Measurements from ENCODE around the gene NARF.

DNA sequence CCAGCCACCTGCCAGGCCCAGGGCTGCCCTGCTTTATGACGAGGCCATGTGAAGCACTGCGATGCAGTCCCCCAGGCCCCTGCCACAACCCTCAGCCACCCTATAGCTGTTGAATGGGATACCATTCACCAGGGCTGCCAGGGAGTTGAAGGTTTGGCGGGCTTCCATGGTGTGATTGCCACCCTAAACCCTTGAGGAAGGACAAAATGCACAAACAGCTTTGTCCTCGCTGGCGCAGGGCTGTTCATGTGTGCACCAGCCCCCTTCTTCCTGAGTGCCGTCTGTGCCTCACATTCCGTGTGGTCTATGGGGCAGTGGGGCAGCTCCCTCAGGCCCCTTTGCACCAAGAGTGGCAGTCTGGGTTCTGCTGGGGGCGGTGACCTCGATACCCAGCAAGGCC is 25.3 kb downstream of the NARF start:
- TF ChIP-seq, protein P1, sequence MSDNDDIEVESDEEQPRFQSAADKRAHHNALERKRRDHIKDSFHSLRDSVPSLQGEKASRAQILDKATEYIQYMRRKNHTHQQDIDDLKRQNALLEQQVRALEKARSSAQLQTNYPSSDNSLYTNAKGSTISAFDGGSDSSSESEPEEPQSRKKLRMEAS (IDR thresholded peaks at IDR 0.05) = no peak
- TF ChIP-seq RCOR1 (IDR thresholded peaks at IDR 0.05; ENCODE audit: low read depth, low read length) (no peak), ZFP36 (IDR thresholded peaks at IDR 0.05; ENCODE audit: borderline replicate concordance, partially characterized antibody) (no peak), POLR2A (IDR thresholded peaks at IDR 0.05; ENCODE audit: low read length) (no peak), EP300 (IDR thresholded peaks at IDR 0.05) (no peak), RFX5 (IDR thresholded peaks at IDR 0.05) (no peak), EHMT2 (IDR thresholded peaks at IDR 0.05; ENCODE audit: low read depth) (no peak), RAD21 (conservative IDR thresholded peaks at IDR 0.05 in 1 of 2, IDR thresholded peaks at IDR 0.05 in 1 of 2) (no peak), RNF2 (IDR thresholded peaks at IDR 0.05; ENCODE audit: borderline replicate concordance, low read depth) (no peak)
- TF ChIP-seq, protein P2, sequence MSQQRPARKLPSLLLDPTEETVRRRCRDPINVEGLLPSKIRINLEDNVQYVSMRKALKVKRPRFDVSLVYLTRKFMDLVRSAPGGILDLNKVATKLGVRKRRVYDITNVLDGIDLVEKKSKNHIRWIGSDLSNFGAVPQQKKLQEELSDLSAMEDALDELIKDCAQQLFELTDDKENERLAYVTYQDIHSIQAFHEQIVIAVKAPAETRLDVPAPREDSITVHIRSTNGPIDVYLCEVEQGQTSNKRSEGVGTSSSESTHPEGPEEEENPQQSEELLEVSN (IDR thresholded peaks at IDR 0.05; ENCODE audit: borderline replicate concordance, low read depth) = no peak
- TF ChIP-seq, protein P3, sequence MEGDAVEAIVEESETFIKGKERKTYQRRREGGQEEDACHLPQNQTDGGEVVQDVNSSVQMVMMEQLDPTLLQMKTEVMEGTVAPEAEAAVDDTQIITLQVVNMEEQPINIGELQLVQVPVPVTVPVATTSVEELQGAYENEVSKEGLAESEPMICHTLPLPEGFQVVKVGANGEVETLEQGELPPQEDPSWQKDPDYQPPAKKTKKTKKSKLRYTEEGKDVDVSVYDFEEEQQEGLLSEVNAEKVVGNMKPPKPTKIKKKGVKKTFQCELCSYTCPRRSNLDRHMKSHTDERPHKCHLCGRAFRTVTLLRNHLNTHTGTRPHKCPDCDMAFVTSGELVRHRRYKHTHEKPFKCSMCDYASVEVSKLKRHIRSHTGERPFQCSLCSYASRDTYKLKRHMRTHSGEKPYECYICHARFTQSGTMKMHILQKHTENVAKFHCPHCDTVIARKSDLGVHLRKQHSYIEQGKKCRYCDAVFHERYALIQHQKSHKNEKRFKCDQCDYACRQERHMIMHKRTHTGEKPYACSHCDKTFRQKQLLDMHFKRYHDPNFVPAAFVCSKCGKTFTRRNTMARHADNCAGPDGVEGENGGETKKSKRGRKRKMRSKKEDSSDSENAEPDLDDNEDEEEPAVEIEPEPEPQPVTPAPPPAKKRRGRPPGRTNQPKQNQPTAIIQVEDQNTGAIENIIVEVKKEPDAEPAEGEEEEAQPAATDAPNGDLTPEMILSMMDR (IDR thresholded peaks at IDR 0.05) = no peak
- TF ChIP-seq, protein P4, sequence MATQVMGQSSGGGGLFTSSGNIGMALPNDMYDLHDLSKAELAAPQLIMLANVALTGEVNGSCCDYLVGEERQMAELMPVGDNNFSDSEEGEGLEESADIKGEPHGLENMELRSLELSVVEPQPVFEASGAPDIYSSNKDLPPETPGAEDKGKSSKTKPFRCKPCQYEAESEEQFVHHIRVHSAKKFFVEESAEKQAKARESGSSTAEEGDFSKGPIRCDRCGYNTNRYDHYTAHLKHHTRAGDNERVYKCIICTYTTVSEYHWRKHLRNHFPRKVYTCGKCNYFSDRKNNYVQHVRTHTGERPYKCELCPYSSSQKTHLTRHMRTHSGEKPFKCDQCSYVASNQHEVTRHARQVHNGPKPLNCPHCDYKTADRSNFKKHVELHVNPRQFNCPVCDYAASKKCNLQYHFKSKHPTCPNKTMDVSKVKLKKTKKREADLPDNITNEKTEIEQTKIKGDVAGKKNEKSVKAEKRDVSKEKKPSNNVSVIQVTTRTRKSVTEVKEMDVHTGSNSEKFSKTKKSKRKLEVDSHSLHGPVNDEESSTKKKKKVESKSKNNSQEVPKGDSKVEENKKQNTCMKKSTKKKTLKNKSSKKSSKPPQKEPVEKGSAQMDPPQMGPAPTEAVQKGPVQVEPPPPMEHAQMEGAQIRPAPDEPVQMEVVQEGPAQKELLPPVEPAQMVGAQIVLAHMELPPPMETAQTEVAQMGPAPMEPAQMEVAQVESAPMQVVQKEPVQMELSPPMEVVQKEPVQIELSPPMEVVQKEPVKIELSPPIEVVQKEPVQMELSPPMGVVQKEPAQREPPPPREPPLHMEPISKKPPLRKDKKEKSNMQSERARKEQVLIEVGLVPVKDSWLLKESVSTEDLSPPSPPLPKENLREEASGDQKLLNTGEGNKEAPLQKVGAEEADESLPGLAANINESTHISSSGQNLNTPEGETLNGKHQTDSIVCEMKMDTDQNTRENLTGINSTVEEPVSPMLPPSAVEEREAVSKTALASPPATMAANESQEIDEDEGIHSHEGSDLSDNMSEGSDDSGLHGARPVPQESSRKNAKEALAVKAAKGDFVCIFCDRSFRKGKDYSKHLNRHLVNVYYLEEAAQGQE (IDR thresholded peaks at IDR 0.05) = no peak
- TF ChIP-seq, protein P5, sequence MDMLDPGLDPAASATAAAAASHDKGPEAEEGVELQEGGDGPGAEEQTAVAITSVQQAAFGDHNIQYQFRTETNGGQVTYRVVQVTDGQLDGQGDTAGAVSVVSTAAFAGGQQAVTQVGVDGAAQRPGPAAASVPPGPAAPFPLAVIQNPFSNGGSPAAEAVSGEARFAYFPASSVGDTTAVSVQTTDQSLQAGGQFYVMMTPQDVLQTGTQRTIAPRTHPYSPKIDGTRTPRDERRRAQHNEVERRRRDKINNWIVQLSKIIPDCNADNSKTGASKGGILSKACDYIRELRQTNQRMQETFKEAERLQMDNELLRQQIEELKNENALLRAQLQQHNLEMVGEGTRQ (IDR thresholded peaks at IDR 0.05) = no peak
